ENCODE data around the gene PAWR.
"Not testable (repeated sequence)": the region's sequence is repeated elsewhere in the genome, so short reads cannot be mapped to it uniquely, and the experiment has no call there.

The PAWR gene

DNA sequence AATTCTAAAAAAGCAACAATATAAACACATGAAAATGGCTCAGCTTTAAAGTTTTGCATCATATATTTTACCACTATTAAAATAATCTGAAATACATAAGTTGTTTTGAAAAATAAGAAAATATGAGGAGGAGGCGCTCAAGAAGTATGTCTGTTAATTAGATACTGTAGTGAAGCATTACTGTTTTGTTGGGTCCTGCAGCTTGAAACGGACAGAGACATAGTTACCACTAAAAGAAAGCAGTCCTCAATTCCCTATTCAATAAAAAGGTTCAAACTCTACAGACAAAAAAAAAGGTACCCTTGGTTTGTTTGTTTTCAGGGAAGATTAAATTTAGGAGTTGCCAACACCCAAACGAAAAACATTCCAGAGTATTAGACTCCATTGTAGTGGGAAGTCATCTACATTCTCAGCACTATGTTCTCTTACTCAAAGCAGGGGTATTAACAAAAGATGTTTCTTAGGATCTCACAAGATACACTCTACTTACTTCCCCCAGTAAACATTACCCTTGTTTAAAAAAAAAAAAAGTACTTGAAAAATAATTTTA is 3.0 kb downstream of the PAWR start:
- TF ChIP-seq, protein P1, sequence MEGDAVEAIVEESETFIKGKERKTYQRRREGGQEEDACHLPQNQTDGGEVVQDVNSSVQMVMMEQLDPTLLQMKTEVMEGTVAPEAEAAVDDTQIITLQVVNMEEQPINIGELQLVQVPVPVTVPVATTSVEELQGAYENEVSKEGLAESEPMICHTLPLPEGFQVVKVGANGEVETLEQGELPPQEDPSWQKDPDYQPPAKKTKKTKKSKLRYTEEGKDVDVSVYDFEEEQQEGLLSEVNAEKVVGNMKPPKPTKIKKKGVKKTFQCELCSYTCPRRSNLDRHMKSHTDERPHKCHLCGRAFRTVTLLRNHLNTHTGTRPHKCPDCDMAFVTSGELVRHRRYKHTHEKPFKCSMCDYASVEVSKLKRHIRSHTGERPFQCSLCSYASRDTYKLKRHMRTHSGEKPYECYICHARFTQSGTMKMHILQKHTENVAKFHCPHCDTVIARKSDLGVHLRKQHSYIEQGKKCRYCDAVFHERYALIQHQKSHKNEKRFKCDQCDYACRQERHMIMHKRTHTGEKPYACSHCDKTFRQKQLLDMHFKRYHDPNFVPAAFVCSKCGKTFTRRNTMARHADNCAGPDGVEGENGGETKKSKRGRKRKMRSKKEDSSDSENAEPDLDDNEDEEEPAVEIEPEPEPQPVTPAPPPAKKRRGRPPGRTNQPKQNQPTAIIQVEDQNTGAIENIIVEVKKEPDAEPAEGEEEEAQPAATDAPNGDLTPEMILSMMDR (IDR thresholded peaks at IDR 0.05; ENCODE audit: low read length): no peak
- TF ChIP-seq EZH2 (optimal IDR thresholded peaks at IDR 0.05; ENCODE audit: low read depth, low read length): no peak
- TF ChIP-seq EZH2phosphoT487 (IDR thresholded peaks at IDR 0.05; ENCODE audit: low read length): no peak
- Histone ChIP-seq H3K9me3 (replicated peaks; ENCODE audit: insufficient read depth, low read length) (no peaks in the 10 kb centered on the region), H3K27ac (ENCODE audit: low read length) (no peak overlapping the region), H3F3A (ENCODE audit: insufficient read depth, low read length) (peaks cover 16% of the 10 kb centered on the region; the same call in 1 of the 2 replicates), H3K4me1 (ENCODE audit: low read length) (peaks cover 5% of the 10 kb centered on the region; the same call in 1 of the 2 replicates), H3K36me3 (replicated peaks; ENCODE audit: insufficient read depth, low read length) (no peaks in the 10 kb centered on the region), H3K4me3 (ENCODE audit: low read length) (peak overlapping the region; percentile 94; the same call in 1 of the 2 replicates), H3K4me2 (ENCODE audit: low read depth, low read length) (peak overlapping the region; percentile 73), H2AFZ (ENCODE audit: low read length) (no peak overlapping the region), H3K27me3 (replicated peaks; ENCODE audit: insufficient read depth, low read length) (no peaks in the 10 kb centered on the region), H3K9me2 (replicated peaks; ENCODE audit: insufficient read depth, low read length) (no peaks in the 10 kb centered on the region), H4K20me1 (ENCODE audit: insufficient read depth, low read length) (0 out of 2 replicates have a peak, but pooled peaks cover 8% of the 10 kb centered on the region), H3K79me2 (ENCODE audit: low read length) (peaks cover 74% of the 10 kb centered on the region), H3K9ac (ENCODE audit: low read length) (no peak overlapping the region)
- DNase-seq: no peak

DNA sequence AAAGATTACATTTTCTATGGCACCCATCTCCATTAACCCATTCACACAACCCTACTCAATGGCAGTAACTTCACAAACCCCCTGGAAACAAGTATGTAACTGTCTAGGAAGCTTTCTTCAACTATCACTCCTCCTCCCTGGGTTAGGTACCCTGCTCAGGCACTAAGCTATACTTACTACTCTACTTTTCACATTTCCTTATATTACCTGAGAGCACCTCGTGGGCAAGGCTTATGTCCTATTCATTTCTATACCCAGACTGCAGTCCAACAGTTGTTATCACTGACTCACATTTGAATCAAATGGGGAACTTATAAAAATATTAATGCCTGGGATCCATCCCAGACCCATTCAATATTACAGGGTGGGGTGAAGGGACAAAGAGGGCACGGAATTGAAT is 4.6 kb downstream of the PAWR start:
- no peaks in the 10 kb centered on the region for H3K9me3 ChIP-seq (replicated peaks; ENCODE audit: insufficient read depth, low read length)
- peaks cover 10% of the 10 kb centered on the region; the same call in 1 of the 2 replicates for H3F3A ChIP-seq (ENCODE audit: insufficient read depth, low read length)
- 0 out of 2 replicates have a peak, but pooled peaks cover 13% of the 10 kb centered on the region for H4K20me1 ChIP-seq (ENCODE audit: insufficient read depth, low read length)
- no peak overlapping the region for H3K9ac ChIP-seq (ENCODE audit: low read length)
- no peak overlapping the region for H3K4me3 ChIP-seq (ENCODE audit: low read length)
- H3K4me1 ChIP-seq (ENCODE audit: low read length): peaks cover 5% of the 10 kb centered on the region; the same call in 1 of the 2 replicates
- no peak overlapping the region for H3K27ac ChIP-seq (ENCODE audit: low read length)
- no peaks in the 10 kb centered on the region for H3K9me2 ChIP-seq (replicated peaks; ENCODE audit: insufficient read depth, low read length)
- DNase-seq: no peak
- H3K27me3 ChIP-seq (replicated peaks; ENCODE audit: insufficient read depth, low read length): no peaks in the 10 kb centered on the region
- H3K36me3 ChIP-seq (replicated peaks; ENCODE audit: insufficient read depth, low read length): no peaks in the 10 kb centered on the region
- TF ChIP-seq EZH2phosphoT487 (IDR thresholded peaks at IDR 0.05; ENCODE audit: low read length) (no peak), EZH2 (optimal IDR thresholded peaks at IDR 0.05; ENCODE audit: low read depth, low read length) (no peak)
- TF ChIP-seq, protein P1 (IDR thresholded peaks at IDR 0.05; ENCODE audit: low read length): no peak
- H3K79me2 ChIP-seq (ENCODE audit: low read length): peaks cover 90% of the 10 kb centered on the region
- no peak overlapping the region for H2AFZ ChIP-seq (ENCODE audit: low read length)
- no peak overlapping the region for H3K4me2 ChIP-seq (ENCODE audit: low read depth, low read length)

DNA sequence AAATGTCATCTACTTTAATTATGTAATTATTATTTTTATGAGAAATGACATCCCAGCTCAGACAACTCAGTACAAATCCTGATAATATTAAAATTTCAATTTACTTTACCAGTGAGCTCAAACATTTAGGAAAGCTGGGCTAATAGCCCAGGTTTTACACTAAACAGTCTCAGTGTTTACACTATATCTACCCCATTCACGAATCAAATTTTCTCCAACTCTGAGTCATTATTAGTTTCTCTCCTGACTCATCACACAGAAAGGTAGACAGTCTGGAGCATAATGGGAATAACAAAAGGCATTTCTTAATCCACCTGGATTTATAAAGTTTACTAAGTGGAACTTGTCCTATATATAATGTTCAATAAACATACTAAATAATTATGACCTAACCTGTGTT is 5.7 kb downstream of the PAWR start:
- no peak for TF ChIP-seq EZH2phosphoT487 (IDR thresholded peaks at IDR 0.05; ENCODE audit: low read length)
- TF ChIP-seq EZH2 (optimal IDR thresholded peaks at IDR 0.05; ENCODE audit: low read depth, low read length): no peak
- TF ChIP-seq, protein P1 (IDR thresholded peaks at IDR 0.05; ENCODE audit: low read length): no peak
- Histone ChIP-seq H3K4me2 (ENCODE audit: low read depth, low read length) (no peak overlapping the region), H3K4me3 (ENCODE audit: low read length) (no peak overlapping the region)

DNA sequence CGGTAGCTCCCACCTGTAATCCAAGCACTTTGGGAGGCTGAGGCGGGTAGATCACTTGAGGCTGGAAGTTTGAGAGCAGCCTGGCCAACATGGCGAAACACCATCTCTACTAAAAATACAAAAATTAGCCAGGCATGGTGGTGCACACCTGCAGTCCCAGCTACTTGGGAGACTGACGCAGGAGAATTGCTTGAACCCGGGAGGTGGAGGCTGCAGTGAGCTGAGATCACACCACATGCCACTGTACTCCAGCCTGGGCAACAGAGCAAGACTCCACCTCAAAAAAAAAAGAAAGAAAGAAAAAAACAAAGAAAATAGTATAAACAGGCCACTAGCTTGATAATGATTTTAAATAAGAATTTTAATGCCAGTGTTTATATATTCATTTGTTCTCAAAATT is 6.4 kb downstream of the PAWR start:
- not testable (repeated sequence) for DNase-seq; H3K4me3 ChIP-seq (ENCODE audit: low read length); H3K9me3 ChIP-seq (replicated peaks; ENCODE audit: insufficient read depth, low read length); H3K9ac ChIP-seq (ENCODE audit: low read length); H3K4me1 ChIP-seq (ENCODE audit: low read length); H3K4me2 ChIP-seq (ENCODE audit: low read depth, low read length); H2AFZ ChIP-seq (ENCODE audit: low read length); H3K36me3 ChIP-seq (replicated peaks; ENCODE audit: insufficient read depth, low read length); H3K27me3 ChIP-seq (replicated peaks; ENCODE audit: insufficient read depth, low read length); H3K27ac ChIP-seq (ENCODE audit: low read length); H3K9me2 ChIP-seq (replicated peaks; ENCODE audit: insufficient read depth, low read length); H3F3A ChIP-seq (ENCODE audit: insufficient read depth, low read length)
- Histone ChIP-seq H3K79me2 (ENCODE audit: low read length) (peaks cover 99% of the 10 kb centered on the region), H4K20me1 (ENCODE audit: insufficient read depth, low read length) (0 out of 2 replicates have a peak, but pooled peaks cover 13% of the 10 kb centered on the region)

More for the DNA sequence above, 5.7 kb downstream of the PAWR start:
- Histone ChIP-seq H3K9ac (ENCODE audit: low read length) (no peak overlapping the region), H3K9me3 (replicated peaks; ENCODE audit: insufficient read depth, low read length) (no peaks in the 10 kb centered on the region), H3K79me2 (ENCODE audit: low read length) (peaks cover 97% of the 10 kb centered on the region), H4K20me1 (ENCODE audit: insufficient read depth, low read length) (0 out of 2 replicates have a peak, but pooled peaks cover 13% of the 10 kb centered on the region), H2AFZ (ENCODE audit: low read length) (no peak overlapping the region), H3F3A (ENCODE audit: insufficient read depth, low read length) (0 out of 2 replicates have a peak, but pooled peaks cover 9% of the 10 kb centered on the region), H3K27ac (ENCODE audit: low read length) (no peak overlapping the region), H3K4me1 (ENCODE audit: low read length) (peaks cover 5% of the 10 kb centered on the region; the same call in 1 of the 2 replicates), H3K9me2 (replicated peaks; ENCODE audit: insufficient read depth, low read length) (no peaks in the 10 kb centered on the region), H3K36me3 (replicated peaks; ENCODE audit: insufficient read depth, low read length) (no peaks in the 10 kb centered on the region), H3K27me3 (replicated peaks; ENCODE audit: insufficient read depth, low read length) (no peaks in the 10 kb centered on the region)
- DNase-seq: no peak

All from MM.1S (cell line).